ENCODE results near the gene SMTNL1. TPM values are rescaled to one million over a fixed set of nuclear protein-coding genes. Genes with fewer than 3 reads are reported as not detected.
A peak's percentile ranks its signal among the peaks of the same experiment; 100 is the strongest.

Gene SMTNL1
- under 1 TPM; 0.12 to 0.28 (median 0.23) TPM for polyA plus RNA-seq (ENCODE audit: insufficient read length in 3 of 3)

DNA sequence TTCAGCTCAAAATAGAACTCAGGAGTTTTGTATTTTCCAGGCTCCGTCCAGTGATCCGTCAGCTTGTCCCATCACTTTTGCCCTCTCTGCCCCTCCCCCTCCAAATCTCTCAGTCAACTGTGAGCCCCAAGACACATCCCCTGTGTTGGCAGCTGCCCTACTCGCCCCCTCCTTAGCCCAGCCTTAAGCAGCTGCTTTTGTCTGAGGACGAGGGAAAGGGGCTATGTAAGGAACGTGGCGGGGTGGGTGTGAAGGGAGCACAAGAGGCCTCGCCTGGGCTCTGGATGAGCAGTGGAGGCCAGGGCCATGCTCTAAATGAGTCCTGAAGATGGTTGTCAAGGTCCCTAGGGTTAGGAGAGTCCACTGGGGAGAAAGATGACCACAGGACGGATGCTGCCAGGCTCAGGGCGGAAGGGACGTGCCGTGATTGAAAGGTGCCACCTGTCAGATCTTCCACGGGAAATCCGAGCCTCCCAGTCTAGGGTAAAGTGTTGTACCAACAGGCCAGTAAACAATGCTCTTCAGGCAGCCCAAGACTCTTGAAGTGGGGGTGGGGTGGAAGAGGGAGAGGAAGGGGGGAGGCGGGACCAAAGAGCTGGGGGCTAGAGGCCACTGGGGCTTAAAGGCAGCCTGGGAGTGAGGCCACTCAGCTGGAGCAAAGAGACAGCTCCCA is at the start of gene SMTNL1:
SMTNL1 (plus strand) TSS at position 649 of the 673 bp plus-strand sequence. CDS start 5,048 bp downstream, outside the sequence.
- no peak for DNase-seq (ENCODE audit: low read depth in 3 of 3, low spot score in 2 of 3)

DNA sequence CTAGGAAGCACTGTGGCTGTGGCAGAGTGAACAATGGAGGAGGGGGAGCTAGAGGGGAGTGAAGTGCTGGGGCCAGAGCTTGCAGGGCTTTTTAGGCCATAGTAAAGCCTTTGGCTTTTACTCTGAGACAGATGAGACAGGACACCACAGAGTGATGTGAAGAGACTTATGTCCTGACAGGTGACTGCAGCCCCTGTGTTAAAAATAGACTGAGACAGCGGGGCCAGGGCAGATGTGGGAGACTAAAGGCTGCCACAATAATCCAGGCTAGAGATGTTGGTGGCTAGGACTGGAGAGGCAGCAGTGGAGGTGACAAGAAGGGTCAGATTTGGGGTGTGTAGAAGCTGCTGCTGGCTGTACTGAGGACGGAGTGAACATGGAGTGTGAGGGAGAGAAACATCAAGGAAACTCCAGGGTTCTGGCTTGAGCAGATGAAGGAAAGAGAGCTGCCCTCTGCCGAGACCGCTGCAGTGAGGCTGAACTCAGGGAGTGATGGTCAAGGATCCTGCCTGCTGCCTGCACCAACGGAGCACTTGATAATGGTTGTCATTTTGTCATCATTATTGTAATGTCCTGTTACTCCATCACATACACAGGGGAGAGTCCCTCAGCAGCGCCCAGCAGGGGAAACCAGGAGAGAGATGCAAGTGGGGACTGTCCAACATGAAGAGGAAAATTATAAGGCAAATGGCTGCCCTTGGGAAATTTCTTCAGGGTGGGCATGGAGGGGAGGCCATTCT is 49.3 kb upstream of the SMTNL1 start:
- DNase-seq (ENCODE audit: low read depth in 3 of 3, low spot score in 2 of 3), result no peak

DNA sequence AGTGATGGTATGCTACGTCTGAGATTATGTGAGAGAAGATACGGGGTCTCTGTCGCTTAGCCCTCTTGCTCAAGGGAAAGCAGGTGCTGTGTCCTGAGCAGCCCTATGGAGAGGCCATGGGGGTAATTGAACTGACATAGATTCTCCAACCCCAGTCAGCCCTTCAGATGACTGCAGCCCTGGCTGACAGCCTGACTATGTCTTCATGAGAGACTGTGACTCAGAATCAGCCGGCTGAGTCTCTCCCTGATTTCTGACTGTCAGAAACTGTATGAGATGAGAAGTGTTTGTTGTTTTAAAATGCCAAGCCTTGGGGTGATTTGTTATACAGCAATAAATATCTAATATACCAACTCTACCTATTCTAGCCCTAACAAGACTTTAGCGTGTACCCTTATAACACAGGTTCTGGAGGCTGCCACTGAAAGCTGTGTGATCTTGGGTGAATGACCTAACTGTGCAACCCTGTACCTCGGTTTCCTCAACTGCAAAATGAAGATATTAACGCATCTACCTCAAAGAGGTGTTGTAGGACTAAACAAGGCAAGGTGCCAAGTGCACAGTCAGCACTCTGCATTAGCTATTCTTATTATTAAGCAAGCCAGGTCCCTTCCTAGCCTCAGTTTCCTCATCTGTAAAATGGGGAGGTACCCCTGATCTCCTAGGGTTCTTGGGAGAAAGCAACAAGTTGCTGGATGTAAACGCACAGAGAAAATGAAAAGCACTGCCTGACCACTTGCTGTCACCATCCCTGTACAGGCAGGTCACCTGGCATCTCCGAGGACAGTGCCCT is 46.7 kb upstream of the SMTNL1 start:
- no peak for DNase-seq (ENCODE audit: low read depth in 3 of 3, low spot score in 2 of 3)

GRCh38 chr11:57491371-57492061 is 45.9 kb upstream of the SMTNL1 start:
- no peak for DNase-seq (ENCODE audit: low read depth in 3 of 3, low spot score in 2 of 3)

DNA sequence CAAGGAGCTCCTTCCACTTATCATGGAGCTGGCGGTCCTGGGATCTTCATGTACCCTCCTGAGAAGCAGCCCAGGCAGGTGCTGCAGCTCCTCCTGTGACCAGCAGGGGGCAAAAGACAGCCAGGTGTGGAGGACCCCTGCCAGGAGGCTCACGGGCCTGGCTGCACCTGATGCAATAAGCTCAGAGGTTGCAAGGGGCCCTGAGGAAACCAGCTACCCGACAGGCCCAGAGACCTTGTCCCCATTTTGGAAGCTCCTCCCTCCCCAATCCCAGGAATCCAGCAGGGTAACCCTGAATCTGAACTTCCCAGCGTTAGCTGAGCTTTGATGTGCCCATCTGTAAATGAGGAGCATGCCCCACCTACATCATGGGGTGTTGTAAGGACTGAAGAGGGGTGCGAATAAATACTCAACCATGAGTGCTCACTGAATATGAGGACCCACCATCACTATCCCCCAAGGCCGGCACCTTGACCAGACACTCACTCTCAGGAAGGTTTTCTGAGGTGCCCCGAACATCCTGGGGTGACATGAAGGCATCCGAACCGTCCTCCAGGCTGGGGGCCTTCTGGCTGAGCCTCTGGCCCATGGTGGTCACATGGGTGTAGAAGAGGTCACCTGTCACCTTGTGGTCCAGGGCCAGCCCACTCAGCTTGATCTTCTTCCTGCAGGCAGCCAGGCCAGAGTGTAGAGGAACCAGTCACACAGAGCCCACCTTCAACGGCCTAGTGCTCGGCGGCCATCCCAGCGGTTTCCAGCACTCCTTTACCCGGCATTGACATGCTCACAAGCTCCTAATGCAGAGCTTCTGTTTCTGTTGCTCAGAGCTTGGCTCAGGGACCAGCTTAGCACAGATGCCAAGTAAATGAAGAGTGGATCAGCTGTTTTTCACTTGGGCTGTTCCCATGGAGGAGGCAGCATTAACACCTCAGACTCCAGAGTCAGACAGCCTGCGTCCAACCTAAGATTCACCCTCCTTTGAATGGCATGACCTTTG is 43.6 kb upstream of the SMTNL1 start:
- DNase-seq (ENCODE audit: low read depth in 3 of 3, low spot score in 2 of 3), result no peak

DNA sequence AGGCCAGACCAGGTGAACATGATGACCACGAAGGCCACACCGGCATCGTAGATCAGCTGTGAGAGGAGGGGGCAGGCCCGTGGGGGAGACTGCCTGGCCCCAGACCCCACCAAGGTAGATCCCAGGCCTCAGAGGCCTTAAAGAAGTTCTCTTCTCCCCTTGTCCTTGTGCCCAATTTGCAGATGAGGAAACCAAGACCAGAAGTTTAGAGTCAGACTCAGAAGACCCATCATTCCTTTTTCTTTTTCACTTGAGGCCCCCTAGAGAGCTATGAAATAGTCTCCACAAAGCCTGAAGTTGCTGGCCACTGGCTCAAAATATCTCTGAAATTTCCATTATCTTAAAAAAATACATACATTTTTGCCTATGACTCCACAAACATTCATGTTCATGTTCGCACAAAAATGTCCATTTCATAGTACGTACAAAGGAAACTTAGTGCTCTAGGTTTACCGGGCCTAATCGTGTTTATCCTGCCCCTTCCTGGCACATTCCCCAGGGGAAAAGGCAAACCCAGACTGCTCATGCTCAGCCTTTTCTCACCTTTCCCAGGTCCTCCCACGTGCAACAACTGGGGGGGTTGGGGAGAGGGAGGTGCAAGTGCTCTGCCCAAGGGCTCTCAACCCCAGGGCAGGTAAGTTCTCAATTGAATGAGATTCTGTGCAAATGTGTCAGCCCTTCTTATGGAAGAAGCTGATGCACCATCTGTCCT is 41.1 kb upstream of the SMTNL1 start:
- DNase-seq (ENCODE audit: low read depth in 3 of 3, low spot score in 2 of 3), result no peak

DNA sequence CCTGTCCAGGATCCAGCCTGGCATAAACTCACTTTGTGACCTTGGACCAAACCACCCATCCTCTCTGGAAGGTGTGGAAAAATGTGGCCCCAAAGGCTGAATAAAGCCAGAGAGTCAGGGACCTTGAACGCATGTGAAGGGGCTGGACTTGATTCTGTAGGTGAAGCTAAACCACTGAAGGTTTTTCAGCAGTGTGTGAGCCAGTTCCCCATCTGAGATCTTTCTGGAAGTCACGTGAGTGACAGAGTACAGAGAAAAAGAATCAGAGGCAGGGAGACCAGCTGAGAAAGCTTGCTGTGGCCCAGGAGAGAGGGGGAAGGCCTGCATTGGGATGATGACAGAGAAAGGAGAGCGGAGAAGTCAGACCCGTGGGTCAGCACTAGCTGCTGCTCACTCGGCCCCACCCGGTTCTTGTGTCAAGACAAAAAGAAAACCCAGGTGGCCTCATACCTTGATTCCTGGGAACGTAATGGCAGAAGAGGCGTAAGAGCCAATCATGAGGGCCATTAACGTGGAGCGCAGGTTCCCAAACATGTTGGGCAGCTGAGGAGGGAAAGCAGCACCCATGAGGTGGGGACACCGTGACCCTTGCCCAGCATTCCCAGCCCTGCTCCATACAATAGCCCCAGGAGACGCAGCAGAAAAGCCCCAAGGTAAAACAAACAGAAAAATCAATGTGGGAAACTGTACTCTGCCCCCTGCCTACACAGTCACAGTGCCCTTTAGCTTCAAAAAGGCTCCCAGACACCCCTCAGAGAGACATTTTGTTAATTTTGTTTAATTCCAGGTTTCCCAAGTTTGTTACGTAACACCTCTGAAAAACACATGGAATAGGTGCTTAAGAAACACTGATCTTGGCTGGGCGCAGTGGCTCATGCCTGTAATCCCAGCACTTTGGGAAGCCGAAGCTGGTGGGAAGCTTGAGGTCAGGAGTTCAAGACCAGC is 39.8 kb upstream of the SMTNL1 start:
- DNase-seq (ENCODE audit: low read depth in 3 of 3, low spot score in 2 of 3), result no peak

DNA sequence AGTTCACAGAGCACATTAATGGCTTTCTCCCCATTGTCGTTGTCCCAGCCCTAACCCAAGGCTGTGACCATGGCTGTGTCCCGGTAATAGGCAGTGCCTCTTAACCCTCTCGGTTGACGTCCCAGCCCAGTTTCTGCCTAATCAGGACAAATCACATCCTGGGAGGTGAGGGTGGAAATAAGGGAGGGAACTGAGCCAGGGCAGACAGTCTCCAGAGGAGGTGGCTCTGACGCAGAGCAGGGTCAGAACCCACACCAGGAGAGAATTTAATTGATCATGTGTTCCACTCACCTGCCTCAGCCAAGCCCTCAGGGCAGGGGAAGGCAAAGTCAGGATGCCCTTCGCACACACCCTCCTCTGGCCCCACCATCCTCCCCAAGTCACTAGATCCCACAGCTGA is 38.9 kb upstream of the SMTNL1 start:
- DNase-seq (ENCODE audit: low read depth in 3 of 3, low spot score in 2 of 3), result no peak

GRCh38 chr11:57499413-57499982 is 37.9 kb upstream of the SMTNL1 start:
- DNase-seq (ENCODE audit: low read depth in 3 of 3, low spot score in 2 of 3), result peak; percentile 76 to 88 (median 85)

DNA sequence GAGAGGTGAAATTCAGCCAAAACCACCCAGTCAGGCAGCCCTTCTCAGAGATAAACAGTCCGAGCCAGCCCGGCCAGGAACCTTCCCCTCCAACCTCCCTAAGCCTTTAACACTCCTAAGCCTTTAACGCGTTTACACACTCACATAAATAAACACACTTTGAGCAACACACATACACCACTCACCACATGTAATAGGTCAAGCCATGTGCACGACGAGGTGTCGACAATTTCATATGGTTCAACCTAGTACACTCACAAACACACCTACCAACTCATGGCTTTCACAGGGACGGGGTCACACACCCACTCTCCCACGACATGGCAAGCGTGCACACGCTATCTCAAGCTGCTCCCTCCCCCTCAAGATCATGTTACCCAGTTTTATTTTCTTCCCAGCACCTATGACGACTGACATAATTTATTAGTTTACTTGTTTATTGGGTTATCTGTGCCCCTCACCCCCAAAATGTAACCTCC is 37.4 kb upstream of the SMTNL1 start:
- no peak for DNase-seq (ENCODE audit: low read depth in 3 of 3, low spot score in 2 of 3)

- DNase-seq (ENCODE audit: low read depth in 3 of 3, low spot score in 2 of 3), result no peak
Observed at GRCh38 chr11:57500515-57500914, 36.9 kb upstream of the SMTNL1 start.

DNA sequence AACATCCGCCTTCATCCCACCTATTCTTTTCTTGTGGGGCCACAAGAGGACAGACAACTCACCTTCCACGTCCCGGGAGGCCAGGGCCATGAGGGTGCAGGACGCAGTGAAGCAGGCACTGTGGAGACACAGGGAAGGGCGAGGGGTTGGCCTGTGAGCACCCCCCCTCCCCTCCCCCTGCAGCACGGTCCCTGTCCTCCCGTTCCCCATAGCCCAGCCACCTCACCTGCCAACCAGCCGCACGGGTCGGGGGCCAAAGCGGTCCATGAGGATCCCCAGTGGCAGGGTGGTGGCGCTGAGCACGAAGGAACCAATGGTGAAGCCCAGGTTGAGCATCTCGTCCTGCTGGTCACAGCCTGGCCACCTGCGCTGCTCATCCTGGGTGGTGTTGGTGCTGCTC is 36.5 kb upstream of the SMTNL1 start:
- DNase-seq (ENCODE audit: low read depth in 3 of 3, low spot score in 2 of 3), result no peak

DNA sequence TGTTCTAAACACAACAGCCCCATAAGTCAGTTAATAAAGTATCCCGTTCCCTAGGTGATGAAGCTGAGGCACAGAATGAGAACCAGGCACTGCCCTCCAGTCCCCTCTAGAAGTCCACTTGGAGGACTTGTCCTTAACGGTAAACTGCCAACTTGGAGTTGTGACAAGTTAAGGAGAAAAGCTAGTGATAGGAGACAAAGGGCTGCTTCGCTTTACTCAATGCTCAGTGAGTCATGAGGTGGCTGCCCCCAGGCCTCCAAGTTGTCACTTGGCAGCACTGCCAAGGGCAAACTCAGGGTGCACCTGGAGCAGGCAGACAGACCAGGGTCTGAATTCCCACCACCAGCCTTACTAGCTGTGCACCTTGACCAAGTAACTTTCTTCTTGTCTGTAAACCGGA is 35.4 kb upstream of the SMTNL1 start:
- DNase-seq (ENCODE audit: low read depth in 3 of 3, low spot score in 2 of 3), result no peak

DNA sequence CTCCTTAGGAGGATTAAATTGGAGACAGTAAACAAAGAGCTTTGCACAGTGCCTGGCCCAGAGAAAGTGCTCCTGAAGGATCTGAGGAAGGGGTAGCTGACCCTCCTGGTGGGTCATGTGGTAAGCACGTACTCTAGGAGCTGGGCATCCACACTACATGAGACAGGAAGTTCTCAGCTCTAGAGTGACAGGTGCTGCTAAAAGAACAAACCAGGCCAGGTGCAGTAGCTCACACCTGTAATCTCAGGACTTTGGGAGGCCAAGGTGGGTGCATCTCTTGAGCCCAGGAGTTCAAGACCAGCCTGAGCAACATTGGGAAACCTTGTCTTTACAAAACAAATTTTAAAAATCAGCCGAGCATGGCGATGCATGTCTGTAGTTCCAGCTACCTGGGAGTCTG is 35.0 kb upstream of the SMTNL1 start:
- DNase-seq (ENCODE audit: low read depth in 3 of 3, low spot score in 2 of 3), result no peak

GRCh38 chr11:57502870-57503269 is 34.5 kb upstream of the SMTNL1 start:
- DNase-seq (ENCODE audit: low read depth in 3 of 3, low spot score in 2 of 3), result no peak

DNA sequence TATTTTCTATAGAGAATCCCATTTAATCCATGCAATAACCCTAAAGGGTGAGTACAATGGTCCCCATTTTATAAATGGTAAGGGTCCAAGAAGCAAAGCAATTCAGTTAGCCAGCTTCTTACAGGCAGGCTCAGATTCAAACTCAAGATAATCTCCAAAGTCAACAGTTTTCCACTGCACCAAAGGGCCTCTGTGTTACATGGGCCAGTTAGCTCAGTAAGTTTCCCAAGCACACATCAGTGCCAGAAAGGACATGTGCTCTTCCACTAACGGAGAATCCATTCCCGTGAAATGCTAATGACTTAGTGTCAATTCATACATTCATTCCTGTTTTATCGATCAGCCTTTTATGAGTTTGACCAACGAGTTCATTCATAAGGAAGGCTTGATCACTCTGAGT is 32.9 kb upstream of the SMTNL1 start:
- DNase-seq (ENCODE audit: low read depth in 3 of 3, low spot score in 2 of 3), result no peak

DNA sequence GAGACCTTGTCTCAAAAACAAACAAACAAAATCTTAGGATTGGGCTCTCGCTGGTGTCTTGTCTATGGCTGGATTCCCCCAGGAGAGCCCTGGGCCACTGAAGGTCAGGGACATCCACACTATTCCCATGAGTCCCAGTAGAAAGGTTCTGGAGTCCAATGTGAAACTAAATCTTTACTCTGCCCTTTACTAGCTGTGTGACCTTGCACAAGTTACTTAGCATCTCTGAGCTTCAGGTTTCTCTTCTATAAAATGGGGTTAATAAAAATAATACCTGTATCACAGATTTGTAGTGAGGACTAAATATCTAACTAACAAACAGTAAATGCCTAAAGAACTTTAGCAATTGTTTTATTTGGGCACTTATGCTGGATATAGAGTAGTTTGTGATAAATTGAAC is 30.9 kb upstream of the SMTNL1 start:
- no peak for DNase-seq (ENCODE audit: low read depth in 3 of 3, low spot score in 2 of 3)

Measured in right renal cortex interstitium (tissue), 3 donors.